HS-27A (cell line): ENCODE data around the gene ZNF419.
"Not testable (repeated sequence)": the region's sequence is repeated elsewhere in the genome, so short reads cannot be mapped to it uniquely, and the experiment has no call there.

Experiments
- DNase-seq: peaks from one replicate; pipeline ENCODE4 v3.0.0-alpha.2; 2012; ENCODE audit warnings: low read depth, missing footprints

Gene ZNF419

GRCh38 chr19:57487477-57488298 lies at the start of gene ZNF419:
Gene ZNF419 (plus strand): TSS chr19:57487750. CDS start chr19:57487951, 201 bp downstream.
- DNase-seq = peak; percentile 79

DNA sequence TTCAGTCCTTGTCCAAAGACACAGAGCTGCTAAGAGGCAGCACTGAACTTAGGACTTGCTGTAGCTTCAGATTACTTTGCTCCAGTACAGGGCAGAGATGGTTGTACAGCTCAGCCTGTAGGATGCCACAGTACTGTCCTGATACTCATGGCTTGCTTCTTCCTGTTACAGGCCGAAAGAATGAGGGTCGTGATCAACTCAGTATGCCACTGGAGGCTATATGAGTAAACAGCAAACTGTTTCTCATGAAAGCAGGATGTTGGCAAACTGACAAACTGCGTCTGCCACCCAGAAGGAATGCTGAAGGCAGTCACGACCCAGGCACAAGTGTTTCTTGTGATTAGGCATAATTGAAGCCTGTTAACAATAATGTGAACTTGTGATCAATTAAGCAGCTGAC lies 49.6 kb upstream of the ZNF419 start:
- no peak for DNase-seq

DNA sequence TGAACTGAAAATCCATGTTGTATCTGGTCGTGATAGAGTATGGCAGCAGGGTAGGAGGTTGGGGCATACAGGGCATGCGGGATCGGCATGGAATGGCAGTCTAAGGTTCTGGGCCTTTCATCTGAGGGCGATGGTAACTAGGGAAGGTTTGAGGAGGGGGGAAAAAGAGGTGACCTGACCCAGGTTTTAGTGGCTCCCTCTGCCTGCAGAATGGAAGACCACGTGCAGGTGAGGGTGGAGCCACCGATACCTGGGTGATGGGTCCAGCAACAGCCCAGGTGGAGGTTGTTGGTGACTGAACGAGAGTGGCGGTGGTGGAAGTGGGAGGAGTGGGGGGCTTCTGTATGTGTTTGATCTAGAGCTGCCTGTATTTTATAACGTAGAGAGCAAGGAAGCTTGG lies 48.6 kb upstream of the ZNF419 start:
- DNase-seq = no peak

- DNase-seq = no peak
Measured at GRCh38 chr19:57441979-57442752, 45.4 kb upstream of the ZNF419 start.

GRCh38 chr19:57443121-57443696 lies 44.3 kb upstream of the ZNF419 start:
- DNase-seq = no peak

DNA sequence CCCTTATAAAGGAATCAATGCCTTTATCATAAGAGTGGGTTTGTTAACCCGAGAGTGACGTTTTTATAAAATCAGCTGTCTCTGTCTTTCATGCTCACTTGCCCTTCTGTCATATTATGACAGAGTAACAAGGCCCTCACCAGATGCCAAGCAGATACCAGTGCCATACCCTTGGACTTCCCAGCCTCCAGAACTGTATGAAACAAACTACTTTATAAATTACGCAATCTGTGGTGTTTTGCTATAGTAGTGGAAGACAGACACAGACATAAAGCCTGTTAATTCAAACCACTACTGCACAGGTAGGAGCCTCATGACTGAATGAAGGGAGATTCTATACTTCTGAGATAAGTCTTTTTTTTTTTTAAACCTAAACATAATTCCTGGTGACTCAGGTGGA lies 35.2 kb upstream of the ZNF419 start:
- no peak for DNase-seq

DNA sequence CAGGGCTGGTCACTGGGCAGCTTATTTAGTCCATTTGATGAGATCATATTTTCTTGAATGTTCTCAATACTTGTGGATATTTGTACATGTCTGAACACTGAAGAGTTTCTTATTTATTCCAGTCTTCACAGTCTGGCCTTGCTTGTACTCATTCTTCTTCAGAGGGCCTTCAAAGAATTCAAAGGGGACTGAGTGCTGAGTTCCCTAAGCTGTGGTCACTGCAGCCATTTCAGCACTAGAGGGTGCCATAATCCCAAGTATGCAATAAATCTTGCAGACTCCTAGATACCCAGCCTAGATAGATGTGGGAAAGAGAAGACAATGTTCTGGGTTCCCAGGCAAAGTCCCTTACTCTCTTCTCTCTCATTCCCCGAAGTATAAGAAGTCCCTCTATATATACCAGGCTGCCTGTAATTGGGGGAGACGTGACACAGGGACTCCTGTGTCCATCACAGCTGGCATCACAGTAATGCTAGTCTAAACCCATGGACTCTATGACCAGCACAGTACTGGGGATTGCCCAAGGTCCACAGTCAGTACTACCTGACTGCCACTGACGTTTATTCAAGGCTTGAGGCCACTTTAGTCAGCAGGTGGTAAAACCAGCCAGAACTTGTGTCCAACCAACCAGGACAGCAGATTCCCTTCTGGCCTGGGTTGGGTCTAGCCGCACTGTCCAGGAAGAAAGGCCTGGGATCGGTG lies 21.7 kb upstream of the ZNF419 start:
- peak; percentile 41 for DNase-seq

DNA sequence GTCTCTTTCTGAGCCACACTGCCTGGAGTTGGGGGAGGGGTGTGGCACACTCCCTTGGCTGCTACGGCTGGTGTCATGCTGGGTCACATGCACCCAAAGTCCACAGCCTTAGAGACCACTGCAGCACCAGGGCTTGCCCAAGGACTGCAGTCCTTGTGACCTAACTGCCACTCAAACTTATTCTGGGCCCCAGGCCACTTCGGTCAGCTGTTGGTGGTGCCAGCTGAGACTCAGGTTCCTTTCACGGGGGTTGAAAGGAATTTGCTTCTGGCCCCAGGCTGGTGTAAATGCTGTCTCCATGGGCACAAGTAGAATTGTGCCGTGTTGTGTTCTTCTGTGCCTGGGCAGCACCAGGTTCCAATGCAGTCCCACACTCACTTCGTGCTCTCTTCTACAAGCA lies 21.1 kb upstream of the ZNF419 start:
- DNase-seq = no peak

DNA sequence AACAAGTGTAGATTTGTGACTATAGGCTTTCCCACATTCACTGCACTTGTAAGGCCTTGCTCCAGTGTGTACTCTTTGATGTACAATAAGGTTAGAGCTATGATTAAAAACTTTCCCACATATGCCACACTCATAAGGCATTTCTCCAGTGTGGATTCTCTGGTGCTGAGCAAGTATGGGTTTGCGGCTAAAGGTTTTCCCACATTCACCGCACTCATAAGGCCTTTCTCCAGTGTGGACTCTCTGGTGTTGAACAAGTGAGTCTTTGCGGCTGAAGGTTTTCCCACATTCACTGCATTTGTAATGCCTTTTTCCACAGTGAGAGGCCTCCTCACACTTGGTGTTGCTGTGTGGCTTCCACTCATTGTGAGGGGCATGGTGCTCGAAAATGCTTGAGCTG lies 13.9 kb upstream of the ZNF419 start:
- no peak for DNase-seq

DNA sequence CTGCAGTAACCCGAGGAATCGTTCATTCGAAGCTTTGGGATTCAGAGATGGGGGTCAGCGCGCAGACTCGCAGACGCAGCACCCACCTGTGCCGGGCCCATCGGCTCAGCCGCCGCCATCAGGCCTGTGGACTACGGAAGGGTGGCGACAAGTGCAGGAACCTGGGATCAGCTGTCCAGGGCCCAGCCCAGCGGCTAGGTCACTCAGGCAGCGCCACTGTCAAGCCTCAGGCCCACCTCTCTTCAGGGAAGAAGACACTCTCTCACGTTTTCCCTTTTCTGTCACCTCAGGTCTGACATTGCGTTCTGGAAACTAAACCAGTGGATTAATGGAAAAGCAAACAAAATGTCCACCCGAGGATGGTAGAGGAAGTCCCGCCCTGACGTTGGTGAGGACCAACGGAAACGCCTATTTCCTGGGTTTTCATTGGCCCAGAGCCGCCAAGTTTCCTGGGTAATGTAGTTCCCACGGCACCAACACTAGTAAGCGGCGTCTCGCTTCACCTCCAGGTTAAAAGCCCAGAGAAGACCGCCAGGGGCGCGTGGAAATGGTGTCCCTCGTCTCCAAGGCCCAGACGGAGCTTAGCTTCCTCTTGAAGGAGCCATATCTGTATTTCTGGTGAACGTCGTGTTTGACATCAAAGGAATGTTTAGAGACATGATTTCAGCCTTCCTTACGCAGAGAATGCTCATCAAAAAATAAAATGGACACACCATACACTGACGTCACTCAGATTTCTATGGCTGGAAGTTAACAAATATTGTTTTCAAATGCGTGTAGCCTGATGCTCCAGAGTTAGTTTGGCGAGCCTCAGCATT lies 10.2 kb upstream of the ZNF419 start, which contains the start of gene ZNF772:
Gene ZNF772 (minus strand): TSS at position 376 of the 818 bp plus-strand sequence. CDS start 257 bp downstream, at position 119.
- peak; percentile 85 for DNase-seq

- DNase-seq = not testable (repeated sequence)
Measured at GRCh38 chr19:57488299-57488644, 722 bp downstream of the ZNF419 start.

GRCh38 chr19:57499332-57499679 lies 11.8 kb downstream of the ZNF419 start:
- not testable (repeated sequence) for DNase-seq

DNA sequence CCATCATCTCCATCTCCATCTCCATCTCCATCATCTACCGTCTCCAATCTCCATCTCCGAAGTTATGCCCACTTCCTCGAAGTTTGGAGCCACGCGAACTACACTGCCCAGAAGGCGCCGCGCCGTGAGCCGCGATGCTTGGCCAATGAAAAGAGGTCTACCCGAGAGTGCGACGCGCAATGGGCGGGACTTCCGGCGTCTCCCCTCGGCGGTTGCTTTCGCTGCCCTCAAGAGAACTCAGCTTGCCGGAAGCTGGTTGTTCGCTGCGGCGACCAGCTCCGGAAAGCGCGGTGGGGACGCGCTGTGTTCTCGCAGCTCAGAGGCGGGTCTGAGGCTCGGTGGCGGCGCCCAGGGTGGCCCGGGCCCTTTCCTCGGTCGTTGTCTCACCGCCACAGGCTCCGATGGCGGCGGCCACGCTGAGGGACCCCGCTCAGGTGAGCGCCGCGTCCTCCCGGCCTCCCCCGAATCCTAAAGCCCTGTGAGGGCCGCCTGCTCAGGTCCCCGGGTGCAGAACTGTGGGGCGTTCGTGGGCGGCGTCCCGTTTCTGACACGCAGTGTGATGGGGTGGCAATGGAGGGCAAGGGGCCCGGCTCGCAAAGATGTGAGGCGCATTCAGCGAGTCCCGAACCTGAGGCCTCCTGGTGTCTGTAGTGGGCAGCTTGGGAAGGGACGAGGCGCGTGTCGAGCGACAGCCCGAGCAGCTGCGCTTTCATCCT lies 12.3 kb downstream of the ZNF419 start, which contains the start of gene ZNF773:
Gene ZNF773 (plus strand): TSS at position 259 of the 716 bp plus-strand sequence. CDS start 143 bp downstream, at position 402.
- peak; percentile 94 for DNase-seq

DNA sequence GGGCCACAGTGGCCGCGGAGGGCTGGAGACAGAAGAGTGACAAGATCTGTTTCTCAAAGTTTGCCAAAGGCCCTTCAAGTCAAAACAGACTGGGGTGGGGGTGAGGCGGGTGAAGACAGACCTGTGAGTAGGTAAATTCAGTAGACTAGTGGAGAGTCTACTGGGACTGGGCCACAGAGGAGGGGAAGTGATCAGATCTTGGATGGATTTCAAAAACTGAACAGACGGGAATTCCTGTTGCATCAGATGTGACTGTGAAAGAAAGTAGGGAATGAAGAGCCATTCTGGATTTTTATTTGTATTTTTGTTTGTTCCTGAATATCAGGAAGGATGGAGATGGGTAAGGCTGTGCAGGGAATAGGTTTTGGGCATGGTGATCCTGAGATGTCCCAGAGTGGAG lies 12.8 kb downstream of the ZNF419 start:
- not testable (repeated sequence) for DNase-seq

GRCh38 chr19:57506163-57506562 lies 18.6 kb downstream of the ZNF419 start:
- DNase-seq = no peak

- DNase-seq = no peak
Measured at GRCh38 chr19:57511484-57511883, 23.9 kb downstream of the ZNF419 start.

DNA sequence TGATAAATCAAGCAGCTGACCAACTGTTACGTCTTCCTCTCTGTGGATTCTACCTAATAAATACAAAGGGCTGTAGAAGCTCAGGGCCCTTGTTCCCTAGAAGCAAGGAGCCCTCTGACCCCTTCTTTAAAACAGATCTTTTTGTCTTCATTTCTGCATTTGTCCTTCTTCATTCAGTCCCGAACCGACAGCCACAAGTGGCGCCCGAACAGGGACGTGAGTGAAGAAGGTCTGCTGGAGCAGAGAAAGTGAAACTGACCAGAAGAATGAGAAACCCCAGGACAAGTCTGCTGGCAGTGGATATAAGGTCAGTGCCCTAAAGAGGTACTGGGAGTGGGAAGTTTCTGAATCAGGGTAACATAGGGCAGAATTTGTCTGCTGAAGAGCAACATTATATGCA lies 25.3 kb downstream of the ZNF419 start:
- DNase-seq = no peak

GRCh38 chr19:57515255-57515654 lies 27.7 kb downstream of the ZNF419 start:
- DNase-seq = no peak

- DNase-seq = not testable (repeated sequence)
Measured at GRCh38 chr19:57518021-57518420, 30.5 kb downstream of the ZNF419 start.

GRCh38 chr19:57527136-57527881 lies 39.8 kb downstream of the ZNF419 start, which contains the start of gene ZNF549:
Gene ZNF549 (plus strand): TSS chr19:57527356. CDS start chr19:57527574, 218 bp downstream.
- peak; percentile 82 for DNase-seq
